HG03575 (cell line): ENCODE results near the gene SLC26A6.

ENCODE experiments used
- ATAC-seq: cut with Tn5 transposase; IDR thresholded peaks from one replicate; pipeline ENCODE4 v1.9.1; 2021; ENCODE audit not compliant: unreplicated experiment, insufficient number of reproducible peaks, low FRiP score; ENCODE audit errors: extremely low read depth

SLC26A6 gene

DNA sequence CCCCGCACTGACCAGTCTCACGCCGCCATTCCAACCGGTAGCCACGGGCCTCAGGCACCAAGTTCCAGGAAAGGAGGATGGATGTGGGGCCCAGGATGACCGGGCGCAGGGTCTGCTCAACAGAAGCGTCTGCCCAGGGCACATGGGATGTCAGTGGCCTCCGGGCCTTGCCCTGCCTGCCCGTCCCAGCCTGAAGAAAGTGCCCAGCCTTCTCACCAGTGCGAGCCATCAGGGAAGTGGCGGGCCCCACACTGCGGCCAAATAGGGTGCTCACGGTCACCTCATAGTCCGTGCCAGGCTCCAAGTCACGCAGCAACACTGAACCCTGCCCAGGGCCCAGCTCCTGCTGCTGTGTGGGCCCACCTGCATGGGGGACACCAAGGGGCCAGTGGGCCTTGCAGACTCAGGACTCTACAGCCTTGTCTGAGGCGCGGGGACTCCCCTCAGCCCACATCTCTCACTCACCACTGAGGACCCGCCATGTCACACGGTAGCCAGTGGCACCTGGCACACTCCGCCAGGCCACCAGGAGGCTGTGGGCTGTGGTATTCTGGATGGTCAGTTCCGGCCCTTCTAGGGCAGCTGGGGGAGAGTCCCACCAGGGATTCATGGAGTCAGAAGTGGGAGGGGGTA, 43.3 kb downstream of the SLC26A6 start:
- no peak for ATAC-seq

- no peak for ATAC-seq
Observed at GRCh38 chr3:48591436-48591835, 43.8 kb downstream of the SLC26A6 start.

- ATAC-seq: no peak
Observed at GRCh38 chr3:48588230-48588629, 47.0 kb downstream of the SLC26A6 start.

DNA sequence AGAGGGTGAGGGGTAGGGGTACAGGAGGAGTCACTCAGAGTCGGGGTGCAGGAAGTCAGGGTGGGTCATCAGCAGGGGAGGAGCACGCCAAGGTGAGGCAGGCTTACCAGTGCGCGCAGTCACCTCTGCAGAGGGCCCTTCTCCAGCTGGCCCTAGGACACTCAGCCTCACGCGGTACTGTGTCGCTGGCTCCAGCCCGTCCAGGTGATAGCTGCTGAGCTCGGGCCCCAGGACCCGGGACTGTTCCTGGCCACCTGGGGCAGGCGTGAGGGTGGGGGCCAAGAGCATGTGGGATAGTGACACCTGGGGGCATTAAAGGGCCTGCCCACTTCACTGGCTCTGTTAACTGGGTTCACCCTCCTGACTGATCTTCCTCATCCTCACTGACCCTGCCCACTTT, 47.6 kb downstream of the SLC26A6 start:
- no peak for ATAC-seq

GRCh38 chr3:48585411-48585810, 49.9 kb downstream of the SLC26A6 start:
- no peak for ATAC-seq

DNA sequence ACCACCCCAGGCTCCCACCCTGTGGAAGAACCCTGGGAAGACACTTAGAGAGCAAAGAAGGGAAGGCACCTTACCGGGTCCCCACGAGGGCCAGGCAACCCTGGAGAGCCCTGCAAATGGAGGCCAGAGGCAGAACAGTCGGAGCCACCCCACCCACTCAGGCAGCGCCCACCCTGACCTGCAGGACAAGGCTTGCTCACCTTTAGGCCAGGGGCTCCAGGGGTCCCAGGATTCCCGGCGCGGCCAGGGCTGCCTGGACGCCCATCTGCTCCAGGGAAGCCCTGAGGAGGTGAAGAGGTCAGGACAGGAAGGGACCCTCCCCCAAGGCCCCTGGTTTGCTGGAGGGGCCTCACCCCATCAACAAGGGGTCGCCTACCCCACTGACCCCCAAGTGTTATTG, 50.4 kb downstream of the SLC26A6 start:
- no peak for ATAC-seq

- ATAC-seq: no peak
Observed at GRCh38 chr3:48581621-48582481, 53.4 kb downstream of the SLC26A6 start.

GRCh38 chr3:48576647-48577046, 58.6 kb downstream of the SLC26A6 start:
- no peak for ATAC-seq
